HepG2 (cell line): ENCODE results near the gene LURAP1L. TPM values are rescaled to one million over a fixed set of nuclear protein-coding genes. Genes with fewer than 3 reads are reported as not detected.

Experiments
- ARID5B ChIP-seq: IDR thresholded peaks from 2 replicates; pipeline ENCODE4 v1.4.0; 2020; ENCODE audit warnings: mild to moderate bottlenecking, missing genetic modification reagents
- FOXA3 ChIP-seq: IDR thresholded peaks from 2 replicates; pipeline ENCODE4 v1.6.1; 2016; ENCODE audit warnings: missing genetic modification reagents, missing compliant biosample characterization
- FOXP1 ChIP-seq, 2 experiments: fragments of 450-650 bp in 1 of 2; IDR thresholded peaks; 2 replicates each; pipeline ENCODE4 v1.6.1; 2017 to 2018; ENCODE audit warnings: antibody characterized with exemption in 1 of 2
- HDAC1 ChIP-seq: sonication (generic); formaldehyde crosslinking; IDR thresholded peaks from 2 replicates; pipeline ENCODE4 v1.5.1; 2020; ENCODE audit warnings: mild to moderate bottlenecking, missing genetic modification reagents
- KLF16 ChIP-seq, 2 experiments: sonication (generic) in 1 of 2; formaldehyde crosslinking in 1 of 2; IDR thresholded peaks; 2 replicates each; pipeline versions ENCODE4 v1.6.1 to v1.8.0; 2016 to 2023; ENCODE audit warnings: missing genetic modification reagents in 2 of 2, missing compliant biosample characterization in 1 of 2
- NFE2L1 ChIP-seq: sonication (generic); formaldehyde crosslinking; IDR thresholded peaks from 2 replicates; pipeline ENCODE4 v1.4.0; 2020; ENCODE audit warnings: missing genetic modification reagents, mild to moderate bottlenecking, borderline replicate concordance
- NFYC ChIP-seq: IDR thresholded peaks from 2 replicates; pipeline ENCODE4 v1.6.1; 2016; ENCODE audit warnings: missing genetic modification reagents, missing compliant biosample characterization
- POGZ ChIP-seq: sonication (generic); formaldehyde crosslinking; IDR thresholded peaks from 2 replicates; pipeline ENCODE4 v1.4.0; 2020; ENCODE audit warnings: mild to moderate bottlenecking, missing genetic modification reagents
- TBL1XR1 ChIP-seq: fragments of 150-350 bp; IDR thresholded peaks from 2 replicates; pipeline ENCODE4 v1.6.1; 2014; ENCODE audit warnings: borderline replicate concordance, low read length; ENCODE audit not compliant: partially characterized antibody
- TBX3 ChIP-seq: fragments of 450-650 bp; IDR thresholded peaks from 2 replicates; pipeline ENCODE4 v1.6.1; 2017; ENCODE audit warnings: antibody characterized with exemption, mild to moderate bottlenecking, inconsistent platforms, borderline replicate concordance
- ZBTB8A ChIP-seq: sonication (generic); formaldehyde crosslinking; IDR thresholded peaks from 2 replicates; pipeline ENCODE4 v1.4.0; 2020; ENCODE audit warnings: mild to moderate bottlenecking, low read depth, missing genetic modification reagents, borderline replicate concordance
- ZNF513 ChIP-seq: sonication (generic); formaldehyde crosslinking; conservative IDR thresholded peaks from 2 replicates; pipeline ENCODE4 v1.5.0; 2020; ENCODE audit warnings: missing genetic modification reagents
- ZNF629 ChIP-seq: sonication (generic); formaldehyde crosslinking; conservative IDR thresholded peaks from 2 replicates; pipeline ENCODE4 v1.5.0; 2020; ENCODE audit warnings: missing genetic modification reagents
- ZNF792 ChIP-seq: IDR thresholded peaks from 2 replicates; pipeline ENCODE4 v1.6.1; 2016
- polyA plus RNA-seq, 8 experiments: library from polyadenylated mRNA; depleted of rRNA in 3 of 8; stranded (reverse) in 7 of 8; unstranded in 1 of 8; fragments of >200 nt; fragmentation: Illumina TruSeq in 4 of 8; extraction: Trizol in 4 of 8; gene quantifications; 2 replicates each; pipeline versions ENCODE4 v1.2.1 to v1.2.3, GENCODE V29; 2011 to 2016; ENCODE audit warnings: low read depth in 4 of 8, missing spikeins in 1 of 8, mixed read lengths in 1 of 8; ENCODE audit not compliant: insufficient read depth in 1 of 8
- total RNA-seq, 5 experiments: library from RNA; depleted of rRNA; stranded (reverse); fragments of >200 nt; fragmentation: Illumina TruSeq; extraction: Trizol; gene quantifications; 2 replicates each; pipeline ENCODE4 v1.2.3, GENCODE V29; 2016; ENCODE audit warnings: low read depth in 1 of 5
- TF ChIP-seq, protein P1 (sequence below): sonication (generic); formaldehyde crosslinking; IDR thresholded peaks from 2 replicates; pipeline ENCODE4 v1.8.1; 2023; ENCODE audit warnings: missing genetic modification reagents, inconsistent platforms, borderline replicate concordance
- TF ChIP-seq, protein P2 (sequence below): sonication (generic); formaldehyde crosslinking; IDR thresholded peaks from 2 replicates; pipeline ENCODE4 v1.4.0; 2020; ENCODE audit warnings: missing genetic modification reagents

Gene LURAP1L
- total and polyA plus RNA-seq, 2 of the 13 experiments (the other 11 are each of a cell fraction or from before 2014, with no cell fraction given), result 6.7 to 16.6 TPM

GRCh38 chr9:12794101-12794799 lies 19.4 kb downstream of the LURAP1L start (continued):
- TF ChIP-seq ZNF629 (CRISPR knock-in tag) (no peak), FOXP1 (IDR thresholded peaks at IDR 0.05) (no peak), FOXP1 (CRISPR knock-in tag; IDR thresholded peaks at IDR 0.05) (peak; percentile 61), TBX3 (peak; percentile 21; the same call in 1 of the 2 replicates), HDAC1 (CRISPR knock-in tag) (no peak), ZBTB8A (CRISPR knock-in tag) (no peak), ZNF513 (CRISPR knock-in tag) (no peak), KLF16 (CRISPR knock-in tag; IDR thresholded peaks at IDR 0.05) (no peak), NFYC (no peak), ARID5B (peak; percentile 6; the same call in 1 of the 2 replicates), FOXA3 (CRISPR knock-in tag) (peak; percentile 55), ZNF792 (CRISPR knock-in tag) (no peak), POGZ (CRISPR knock-in tag) (no peak), TBL1XR1 (peak; percentile 60), NFE2L1 (CRISPR knock-in tag) (no peak)
- TF ChIP-seq, protein P1, sequence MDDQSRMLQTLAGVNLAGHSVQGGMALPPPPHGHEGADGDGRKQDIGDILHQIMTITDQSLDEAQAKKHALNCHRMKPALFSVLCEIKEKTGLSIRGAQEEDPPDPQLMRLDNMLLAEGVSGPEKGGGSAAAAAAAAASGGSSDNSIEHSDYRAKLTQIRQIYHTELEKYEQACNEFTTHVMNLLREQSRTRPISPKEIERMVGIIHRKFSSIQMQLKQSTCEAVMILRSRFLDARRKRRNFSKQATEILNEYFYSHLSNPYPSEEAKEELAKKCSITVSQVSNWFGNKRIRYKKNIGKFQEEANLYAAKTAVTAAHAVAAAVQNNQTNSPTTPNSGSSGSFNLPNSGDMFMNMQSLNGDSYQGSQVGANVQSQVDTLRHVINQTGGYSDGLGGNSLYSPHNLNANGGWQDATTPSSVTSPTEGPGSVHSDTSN (CRISPR knock-in tag), result no peak
- TF ChIP-seq, protein P2, sequence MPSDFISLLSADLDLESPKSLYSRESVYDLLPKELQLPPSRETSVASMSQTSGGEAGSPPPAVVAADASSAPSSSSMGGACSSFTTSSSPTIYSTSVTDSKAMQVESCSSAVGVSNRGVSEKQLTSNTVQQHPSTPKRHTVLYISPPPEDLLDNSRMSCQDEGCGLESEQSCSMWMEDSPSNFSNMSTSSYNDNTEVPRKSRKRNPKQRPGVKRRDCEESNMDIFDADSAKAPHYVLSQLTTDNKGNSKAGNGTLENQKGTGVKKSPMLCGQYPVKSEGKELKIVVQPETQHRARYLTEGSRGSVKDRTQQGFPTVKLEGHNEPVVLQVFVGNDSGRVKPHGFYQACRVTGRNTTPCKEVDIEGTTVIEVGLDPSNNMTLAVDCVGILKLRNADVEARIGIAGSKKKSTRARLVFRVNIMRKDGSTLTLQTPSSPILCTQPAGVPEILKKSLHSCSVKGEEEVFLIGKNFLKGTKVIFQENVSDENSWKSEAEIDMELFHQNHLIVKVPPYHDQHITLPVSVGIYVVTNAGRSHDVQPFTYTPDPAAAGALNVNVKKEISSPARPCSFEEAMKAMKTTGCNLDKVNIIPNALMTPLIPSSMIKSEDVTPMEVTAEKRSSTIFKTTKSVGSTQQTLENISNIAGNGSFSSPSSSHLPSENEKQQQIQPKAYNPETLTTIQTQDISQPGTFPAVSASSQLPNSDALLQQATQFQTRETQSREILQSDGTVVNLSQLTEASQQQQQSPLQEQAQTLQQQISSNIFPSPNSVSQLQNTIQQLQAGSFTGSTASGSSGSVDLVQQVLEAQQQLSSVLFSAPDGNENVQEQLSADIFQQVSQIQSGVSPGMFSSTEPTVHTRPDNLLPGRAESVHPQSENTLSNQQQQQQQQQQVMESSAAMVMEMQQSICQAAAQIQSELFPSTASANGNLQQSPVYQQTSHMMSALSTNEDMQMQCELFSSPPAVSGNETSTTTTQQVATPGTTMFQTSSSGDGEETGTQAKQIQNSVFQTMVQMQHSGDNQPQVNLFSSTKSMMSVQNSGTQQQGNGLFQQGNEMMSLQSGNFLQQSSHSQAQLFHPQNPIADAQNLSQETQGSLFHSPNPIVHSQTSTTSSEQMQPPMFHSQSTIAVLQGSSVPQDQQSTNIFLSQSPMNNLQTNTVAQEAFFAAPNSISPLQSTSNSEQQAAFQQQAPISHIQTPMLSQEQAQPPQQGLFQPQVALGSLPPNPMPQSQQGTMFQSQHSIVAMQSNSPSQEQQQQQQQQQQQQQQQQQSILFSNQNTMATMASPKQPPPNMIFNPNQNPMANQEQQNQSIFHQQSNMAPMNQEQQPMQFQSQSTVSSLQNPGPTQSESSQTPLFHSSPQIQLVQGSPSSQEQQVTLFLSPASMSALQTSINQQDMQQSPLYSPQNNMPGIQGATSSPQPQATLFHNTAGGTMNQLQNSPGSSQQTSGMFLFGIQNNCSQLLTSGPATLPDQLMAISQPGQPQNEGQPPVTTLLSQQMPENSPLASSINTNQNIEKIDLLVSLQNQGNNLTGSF (CRISPR knock-in tag), result no peak
